Loucy (cell line): ENCODE results near the gene TSC2.
A peak's percentile ranks its signal among the peaks of the same experiment; 100 is the strongest.

Experiments
- H2AFZ ChIP-seq: fragments of 200-600 bp; sonication (generic); 2 replicates; pipeline ENCODE4 v1.6.0; 2016; ENCODE audit warnings: antibody characterized with exemption, mild to moderate bottlenecking, low read length, moderate library complexity
- H3F3A ChIP-seq: fragments of 200-600 bp; 2 replicates; pipeline ENCODE4 v1.6.0; 2016; ENCODE audit warnings: antibody characterized with exemption, low read depth, mild to moderate bottlenecking
- H3K27me3 ChIP-seq: fragments of 200-600 bp; sonication (generic); 2 replicates; pipeline ENCODE4 v1.6.1; 2014; ENCODE audit warnings: low read length, mild to moderate bottlenecking; ENCODE audit not compliant: insufficient read depth, poor library complexity, severe bottlenecking
- H3K36me3 ChIP-seq: fragments of 200-600 bp; sonication (generic); 2 replicates; pipeline ENCODE4 v1.6.1; 2016; ENCODE audit warnings: low read length; ENCODE audit not compliant: insufficient read depth
- H3K4me1 ChIP-seq: fragments of 200-600 bp; sonication (generic); 2 replicates; pipeline ENCODE4 v1.5.1; 2014; ENCODE audit warnings: low read length, mild to moderate bottlenecking; ENCODE audit not compliant: insufficient read depth, poor library complexity, severe bottlenecking
- H3K4me2 ChIP-seq: fragments of 200-600 bp; sonication (generic); 2 replicates; pipeline ENCODE4 v1.6.0; 2014; ENCODE audit warnings: antibody characterized with exemption, low read length, low read depth, mild to moderate bottlenecking; ENCODE audit not compliant: poor library complexity, severe bottlenecking
- H3K4me3 ChIP-seq: fragments of 200-600 bp; sonication (generic); 2 replicates; pipeline ENCODE4 v1.5.1; 2014; ENCODE audit warnings: low read length, mild to moderate bottlenecking, mixed read lengths; ENCODE audit not compliant: poor library complexity, severe bottlenecking
- H3K79me2 ChIP-seq: fragments of 200-600 bp; sonication (generic); 2 replicates; pipeline ENCODE4 v1.6.1; 2014; ENCODE audit warnings: low read length; ENCODE audit not compliant: insufficient read depth
- H3K9ac ChIP-seq: fragments of 200-600 bp; sonication (generic); 2 replicates; pipeline ENCODE4 v1.6.0; 2014; ENCODE audit warnings: mild to moderate bottlenecking, low read depth, low read length, moderate library complexity; ENCODE audit not compliant: poor library complexity, severe bottlenecking
- H3K9me2 ChIP-seq: fragments of 200-600 bp; sonication (generic); replicated peaks from 2 replicates; pipeline ENCODE4 v1.6.1; 2016; ENCODE audit warnings: low read depth, low read length, mixed read lengths
- H3K9me3 ChIP-seq: fragments of 200-600 bp; sonication (generic); 2 replicates; pipeline ENCODE4 v1.6.1; 2014; ENCODE audit warnings: mild to moderate bottlenecking, antibody characterized with exemption, low read length, low read depth; ENCODE audit not compliant: insufficient read depth
- H4K20me1 ChIP-seq: fragments of 200-600 bp; sonication (generic); 2 replicates; pipeline ENCODE4 v1.6.0; 2014; ENCODE audit warnings: antibody characterized with exemption, low read length, mild to moderate bottlenecking; ENCODE audit not compliant: insufficient read depth, poor library complexity, severe bottlenecking
- EZH2phosphoT487 ChIP-seq: fragments of 200-600 bp; IDR thresholded peaks from 2 replicates; pipeline ENCODE4 v1.6.1; 2018; ENCODE audit warnings: antibody characterized with exemption, mild to moderate bottlenecking, moderate library complexity, borderline replicate concordance
- TF ChIP-seq, protein P1 (sequence below): fragments of 200-600 bp; sonication (generic); conservative IDR thresholded peaks from 2 replicates; pipeline ENCODE4 v1.5.1; 2014; ENCODE audit warnings: mild to moderate bottlenecking, antibody characterized with exemption, low read length

The TSC2 gene

DNA sequence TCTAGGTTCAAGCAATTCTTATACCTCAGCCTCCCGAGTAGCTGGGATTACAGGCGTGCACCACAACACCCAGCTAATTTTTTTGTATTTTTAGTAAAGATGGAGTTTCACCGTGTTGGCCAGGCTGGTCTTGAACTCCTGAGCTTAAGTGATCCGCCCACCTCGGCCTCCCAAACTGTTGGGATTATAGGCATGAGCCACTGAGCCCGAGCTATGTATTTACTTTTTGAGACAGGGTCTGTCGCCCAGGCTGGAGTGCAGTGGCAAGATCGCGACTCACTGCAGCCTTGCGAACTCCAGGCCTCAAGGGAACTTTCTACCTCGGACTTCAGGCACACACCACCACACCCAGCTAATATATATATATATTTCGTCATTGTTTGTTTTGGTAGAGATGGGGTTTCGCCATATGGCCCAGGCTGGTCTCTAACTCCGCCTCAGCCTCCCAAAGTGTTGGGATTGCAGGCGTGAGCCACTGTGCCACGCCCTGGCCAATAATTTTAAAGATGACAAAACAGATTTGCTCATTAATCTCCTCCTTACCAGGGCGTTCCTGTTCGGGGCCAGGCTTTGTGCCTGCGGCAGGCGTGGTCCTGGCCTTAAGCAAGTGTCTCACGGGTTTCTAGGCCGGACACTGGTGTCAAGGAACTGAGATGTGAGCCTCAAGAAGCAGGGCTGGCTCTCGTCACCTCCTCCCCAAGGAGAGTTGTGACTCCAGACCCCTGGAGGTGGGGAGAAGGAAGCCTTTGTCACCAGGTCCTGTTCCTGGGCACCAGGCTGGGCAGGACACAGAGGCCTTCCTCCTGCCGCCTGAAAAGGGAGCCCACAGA, 32.5 kb upstream of the TSC2 start:
- Histone ChIP-seq H3K36me3 (no peaks in the 10 kb centered on the region), H4K20me1 (no peaks in the 10 kb centered on the region), H3F3A (no peaks in the 10 kb centered on the region), H3K9me2 (no peaks in the 10 kb centered on the region), H3K9me3 (no peaks in the 10 kb centered on the region), H3K4me3 (no peak overlapping the region), H2AFZ (no peak overlapping the region), H3K4me2 (no peak overlapping the region), H3K9ac (no peak overlapping the region), H3K79me2 (no peaks in the 10 kb centered on the region), H3K27me3 (no peaks in the 10 kb centered on the region), H3K4me1 (peaks cover 2% of the 10 kb centered on the region)
- no peak for TF ChIP-seq EZH2phosphoT487

DNA sequence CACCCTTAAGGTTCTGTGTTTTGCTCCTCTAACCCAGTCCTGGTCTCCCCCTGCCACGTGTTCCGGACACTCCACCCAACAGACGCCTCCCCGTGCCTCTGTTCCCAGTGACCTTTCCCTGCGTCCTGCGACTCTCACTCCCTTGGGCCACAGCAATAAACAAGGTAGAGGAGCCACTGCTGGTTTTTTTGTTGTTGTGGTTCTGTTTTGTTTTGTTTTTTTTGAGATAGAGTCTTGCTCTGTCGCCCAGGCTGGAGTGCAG, 31.9 kb upstream of the TSC2 start:
- Histone ChIP-seq H3K9me2 (no peaks in the 10 kb centered on the region), H3K79me2 (no peaks in the 10 kb centered on the region), H3K36me3 (no peaks in the 10 kb centered on the region), H2AFZ (no peak overlapping the region), H4K20me1 (no peaks in the 10 kb centered on the region), H3K9ac (no peak overlapping the region), H3K4me1 (no peaks in the 10 kb centered on the region), H3K4me3 (no peak overlapping the region), H3F3A (no peaks in the 10 kb centered on the region), H3K4me2 (no peak overlapping the region), H3K9me3 (no peaks in the 10 kb centered on the region), H3K27me3 (no peaks in the 10 kb centered on the region)
- TF ChIP-seq, protein P1, sequence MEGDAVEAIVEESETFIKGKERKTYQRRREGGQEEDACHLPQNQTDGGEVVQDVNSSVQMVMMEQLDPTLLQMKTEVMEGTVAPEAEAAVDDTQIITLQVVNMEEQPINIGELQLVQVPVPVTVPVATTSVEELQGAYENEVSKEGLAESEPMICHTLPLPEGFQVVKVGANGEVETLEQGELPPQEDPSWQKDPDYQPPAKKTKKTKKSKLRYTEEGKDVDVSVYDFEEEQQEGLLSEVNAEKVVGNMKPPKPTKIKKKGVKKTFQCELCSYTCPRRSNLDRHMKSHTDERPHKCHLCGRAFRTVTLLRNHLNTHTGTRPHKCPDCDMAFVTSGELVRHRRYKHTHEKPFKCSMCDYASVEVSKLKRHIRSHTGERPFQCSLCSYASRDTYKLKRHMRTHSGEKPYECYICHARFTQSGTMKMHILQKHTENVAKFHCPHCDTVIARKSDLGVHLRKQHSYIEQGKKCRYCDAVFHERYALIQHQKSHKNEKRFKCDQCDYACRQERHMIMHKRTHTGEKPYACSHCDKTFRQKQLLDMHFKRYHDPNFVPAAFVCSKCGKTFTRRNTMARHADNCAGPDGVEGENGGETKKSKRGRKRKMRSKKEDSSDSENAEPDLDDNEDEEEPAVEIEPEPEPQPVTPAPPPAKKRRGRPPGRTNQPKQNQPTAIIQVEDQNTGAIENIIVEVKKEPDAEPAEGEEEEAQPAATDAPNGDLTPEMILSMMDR: no peak
- no peak for TF ChIP-seq EZH2phosphoT487

DNA sequence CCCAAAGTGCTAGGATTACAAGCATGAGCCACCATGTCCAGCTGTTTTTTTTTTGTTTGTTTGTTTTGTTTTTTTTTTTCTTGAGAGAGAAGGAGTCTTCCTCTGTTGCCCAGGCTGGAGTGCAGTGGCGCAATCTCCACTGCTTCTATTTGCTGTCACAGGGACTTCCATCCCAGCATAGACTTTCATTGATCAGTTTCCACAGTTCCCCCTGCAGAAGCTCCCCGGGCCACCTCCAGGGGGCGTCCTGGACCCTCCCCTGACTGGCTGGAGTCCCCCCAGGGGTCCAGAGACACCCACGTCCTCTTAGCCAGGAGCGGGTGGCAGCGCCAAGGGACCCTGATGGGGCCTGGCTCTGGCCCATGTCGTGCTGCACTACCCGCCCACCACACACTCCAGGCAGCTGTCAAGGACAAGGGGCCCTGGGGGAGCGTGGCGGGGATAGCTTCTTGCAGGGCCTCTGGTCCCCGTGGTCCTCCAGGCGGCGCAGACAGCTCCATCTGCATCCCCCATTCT, 31.3 kb upstream of the TSC2 start:
- Histone ChIP-seq H3K4me3 (no peak overlapping the region), H2AFZ (no peak overlapping the region), H3K9ac (no peak overlapping the region), H3F3A (no peaks in the 10 kb centered on the region), H3K4me1 (no peaks in the 10 kb centered on the region), H3K36me3 (no peaks in the 10 kb centered on the region), H3K79me2 (no peaks in the 10 kb centered on the region), H4K20me1 (no peaks in the 10 kb centered on the region), H3K27me3 (no peaks in the 10 kb centered on the region), H3K4me2 (no peak overlapping the region), H3K9me2 (no peaks in the 10 kb centered on the region), H3K9me3 (no peaks in the 10 kb centered on the region)
- TF ChIP-seq, protein P1: peak; percentile 52
- no peak for TF ChIP-seq EZH2phosphoT487

DNA sequence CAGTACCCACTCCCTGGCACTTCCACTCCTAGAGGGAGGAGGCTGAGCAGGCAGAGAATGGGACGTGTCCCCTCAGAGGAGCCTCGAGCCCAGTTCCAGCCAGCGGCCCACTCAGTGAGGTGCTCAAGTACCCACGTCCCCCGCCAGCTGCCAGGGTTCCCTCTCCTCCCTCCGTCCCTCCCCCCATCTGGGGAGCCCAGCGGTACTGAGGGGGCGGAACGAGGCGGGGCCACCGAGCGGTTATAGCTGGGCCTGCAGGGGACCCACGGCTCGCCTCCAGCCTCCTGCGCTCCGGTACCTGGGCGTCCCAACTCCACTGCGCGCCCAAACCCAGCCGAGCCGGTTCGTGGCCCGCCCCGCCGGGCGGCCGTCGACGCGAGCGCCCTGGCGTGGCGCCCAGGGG, 28.3 kb upstream of the TSC2 start, which contains the start of gene NPW:
Gene NPW (plus strand): TSS at position 268 of the 403 bp plus-strand sequence.
- Histone ChIP-seq H4K20me1 (no peaks in the 10 kb centered on the region), H3K9me3 (no peaks in the 10 kb centered on the region), H3K36me3 (no peaks in the 10 kb centered on the region), H3F3A (no peaks in the 10 kb centered on the region), H3K4me3 (no peak within 1 kb of the TSS), H3K9me2 (no peaks in the 10 kb centered on the region), H3K79me2 (no peaks in the 10 kb centered on the region), H2AFZ (no peak within 1 kb of the TSS), H3K4me1 (peaks cover 10% of the 10 kb centered on the region), H3K4me2 (no peak within 1 kb of the TSS), H3K27me3 (no peaks in the 10 kb centered on the region), H3K9ac (no peak within 1 kb of the TSS)
- TF ChIP-seq, protein P1: no peak
- no peak for TF ChIP-seq EZH2phosphoT487
